HAP-1 (cell line): ENCODE measurements around the gene SOD2.
A peak's percentile ranks its signal among the peaks of the same experiment; 100 is the strongest.

ENCODE experiments used
- DNase-seq, 2 experiments: peaks; one replicate each; pipeline ENCODE4 v3.0.0-alpha.2; 2016 to 2020; ENCODE audit warnings: low spot score in 2 of 2
- H3K27me3 ChIP-seq: fragments of 250-450 bp; sonication (Bioruptor Pico); 2 replicates; pipeline ENCODE4 v1.5.1; 2020; ENCODE audit warnings: low read depth, mild to moderate bottlenecking, moderate library complexity
- H3K36me3 ChIP-seq: fragments of 250-450 bp; sonication (Bioruptor Pico); replicated peaks from 2 replicates; pipeline ENCODE4 v1.5.1; 2020; ENCODE audit warnings: mild to moderate bottlenecking
- H3K4me1 ChIP-seq: fragments of 250-450 bp; sonication (Bioruptor Pico); 2 replicates; pipeline ENCODE4 v1.5.1; 2020; ENCODE audit warnings: mild to moderate bottlenecking
- H3K4me3 ChIP-seq: fragments of 250-450 bp; sonication (Bioruptor Pico); 2 replicates; pipeline ENCODE4 v1.5.1; 2020; ENCODE audit warnings: mild to moderate bottlenecking, moderate library complexity
- H3K9me3 ChIP-seq: fragments of 250-450 bp; sonication (Bioruptor Pico); 2 replicates; pipeline ENCODE4 v1.5.1; 2020; ENCODE audit warnings: mild to moderate bottlenecking, moderate library complexity
- in situ Hi-C: fragments of 300-500 bp; cut with MboI; formaldehyde crosslinking; loops from 3 replicates; pipeline ENCODE4 v1.14.3; 2020; ENCODE audit warnings: low sequenced_read_pairs, inconsistent platforms, mixed read lengths

Gene SOD2

GRCh38 chr6:159655409-159655988 lies 37.5 kb downstream of the SOD2 start:
- in situ Hi-C loops: no loop called here
- Histone ChIP-seq H3K4me1 (no peaks in the 10 kb centered on the region), H3K9me3 (no peaks in the 10 kb centered on the region), H3K36me3 (no peaks in the 10 kb centered on the region), H3K27me3 (no peaks in the 10 kb centered on the region), H3K4me3 (no peak overlapping the region)
- no peak for DNase-seq

GRCh38 chr6:159654483-159655098 lies 38.5 kb downstream of the SOD2 start:
- in situ Hi-C loops: no loop called here
- no peaks in the 10 kb centered on the region for H3K4me1 ChIP-seq
- H3K27me3 ChIP-seq: no peaks in the 10 kb centered on the region
- no peak overlapping the region for H3K4me3 ChIP-seq
- no peaks in the 10 kb centered on the region for H3K36me3 ChIP-seq
- DNase-seq: peak in 1 of 2 experiments; percentile 67
- H3K9me3 ChIP-seq: no peaks in the 10 kb centered on the region

DNA sequence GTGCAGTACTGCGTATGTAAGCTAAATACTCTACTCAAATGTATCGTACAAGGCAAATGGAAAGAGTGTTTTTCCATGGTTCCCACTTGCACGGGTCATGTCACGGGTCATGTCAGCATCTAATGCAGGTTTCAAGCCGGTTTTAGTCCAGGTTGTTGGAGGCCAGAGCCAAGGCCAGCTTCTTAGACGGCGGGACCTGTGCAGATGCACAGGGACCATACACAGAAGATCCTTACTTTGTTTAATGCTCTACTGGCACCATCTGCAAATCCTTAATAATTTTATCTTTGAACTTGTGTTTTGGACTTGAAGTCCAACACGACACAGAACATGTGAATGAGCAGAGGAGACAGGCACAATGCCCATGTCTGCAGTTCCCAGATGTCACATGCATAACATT lies 42.7 kb downstream of the SOD2 start:
- Histone ChIP-seq H3K4me3 (no peak overlapping the region), H3K27me3 (no peaks in the 10 kb centered on the region), H3K36me3 (no peaks in the 10 kb centered on the region), H3K9me3 (no peaks in the 10 kb centered on the region), H3K4me1 (no peaks in the 10 kb centered on the region)
- DNase-seq: no peak
- in situ Hi-C loops: no loop called here

DNA sequence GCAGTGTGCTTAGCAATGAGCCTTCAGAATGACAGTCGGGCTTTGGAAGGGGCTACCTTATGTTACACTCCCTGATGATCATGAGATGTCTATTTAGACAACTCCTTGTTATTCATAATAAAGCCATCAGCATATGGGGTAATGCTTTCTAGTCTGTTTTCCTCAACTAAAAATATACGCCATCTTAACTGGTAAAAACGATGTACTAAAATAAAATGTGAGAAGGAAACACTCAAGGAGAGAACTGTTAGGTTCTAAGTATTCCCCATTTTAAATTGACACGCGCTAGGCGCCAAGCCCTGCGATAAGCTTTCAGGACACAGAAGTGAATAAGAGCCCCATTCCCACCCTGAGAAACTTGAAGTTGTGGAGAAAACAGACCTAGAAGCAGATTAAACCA lies 43.6 kb downstream of the SOD2 start:
- H3K4me1 ChIP-seq: no peaks in the 10 kb centered on the region
- H3K4me3 ChIP-seq: no peak overlapping the region
- H3K9me3 ChIP-seq: no peaks in the 10 kb centered on the region
- in situ Hi-C loops: loop anchor here (10.0 kb wide), 1 partner anchor 475 kb away; no protein-coding TSS in a partner anchor
- no peaks in the 10 kb centered on the region for H3K27me3 ChIP-seq
- no peaks in the 10 kb centered on the region for H3K36me3 ChIP-seq
- no peak for DNase-seq

GRCh38 chr6:159646733-159647132 lies 46.3 kb downstream of the SOD2 start:
- no peak overlapping the region for H3K4me3 ChIP-seq
- H3K36me3 ChIP-seq: no peaks in the 10 kb centered on the region
- in situ Hi-C loops: loop anchor here (10.0 kb wide), 1 partner anchor 472 kb away; no protein-coding TSS in a partner anchor
- H3K4me1 ChIP-seq: no peaks in the 10 kb centered on the region
- H3K9me3 ChIP-seq: no peaks in the 10 kb centered on the region
- H3K27me3 ChIP-seq: no peaks in the 10 kb centered on the region
- DNase-seq: no peak

GRCh38 chr6:159646116-159646515 lies 46.9 kb downstream of the SOD2 start:
- Histone ChIP-seq H3K4me1 (no peaks in the 10 kb centered on the region), H3K9me3 (no peaks in the 10 kb centered on the region), H3K36me3 (no peaks in the 10 kb centered on the region), H3K27me3 (no peaks in the 10 kb centered on the region), H3K4me3 (no peak overlapping the region)
- no peak for DNase-seq
- in situ Hi-C loops: loop anchor here (10.0 kb wide), 1 partner anchor 471 kb away; no protein-coding TSS in a partner anchor

DNA sequence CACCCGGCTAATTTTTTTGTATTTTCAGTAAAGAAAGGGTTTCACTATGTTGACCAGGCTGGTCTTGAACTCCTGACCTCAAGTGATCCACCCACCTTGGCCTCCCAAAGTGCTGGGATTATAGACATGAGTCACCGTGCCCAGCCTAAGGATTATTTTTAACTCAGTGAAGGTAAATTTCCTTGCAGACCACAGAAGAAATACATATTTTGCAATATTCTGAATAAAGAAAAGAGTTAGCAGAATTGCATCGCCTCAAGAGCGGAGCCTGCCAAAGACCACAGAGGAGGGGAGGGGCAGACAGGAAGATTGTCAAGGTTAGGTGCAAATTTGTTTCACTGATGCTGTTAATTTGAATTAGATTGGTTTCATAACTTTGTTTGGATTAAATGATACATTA lies 47.4 kb downstream of the SOD2 start:
- Histone ChIP-seq H3K9me3 (no peaks in the 10 kb centered on the region), H3K4me3 (no peak overlapping the region), H3K36me3 (no peaks in the 10 kb centered on the region), H3K4me1 (no peaks in the 10 kb centered on the region), H3K27me3 (no peaks in the 10 kb centered on the region)
- in situ Hi-C loops: loop anchor here (10.0 kb wide), 1 partner anchor 471 kb away; no protein-coding TSS in a partner anchor
- no peak for DNase-seq
